NCI-H526 (cell line): ENCODE measurements around the gene CLDN19.
A peak's percentile ranks its signal among the peaks of the same experiment; 100 is the strongest.

ENCODE experiments used
- DNase-seq, 2 experiments: peaks; one replicate each; lab custom pipeline; 2025; lab: John Stamatoyannopoulos, UW

CLDN19 gene

GRCh38 chr1:42700006-42700405 lies 40.0 kb downstream of the CLDN19 start:
- DNase-seq, result no peak

GRCh38 chr1:42698081-42698813 lies 41.8 kb downstream of the CLDN19 start:
- DNase-seq, result no peak

GRCh38 chr1:42692911-42693310 lies 47.1 kb downstream of the CLDN19 start:
- DNase-seq, result no peak

- DNase-seq, result peak in 1 of 2 experiments; percentile 41
Measured at GRCh38 chr1:42692461-42692860, 47.6 kb downstream of the CLDN19 start.

GRCh38 chr1:42691157-42691498 lies 48.9 kb downstream of the CLDN19 start:
- DNase-seq, result no peak

GRCh38 chr1:42690477-42691156 lies 49.4 kb downstream of the CLDN19 start:
- DNase-seq, result no peak

- no peak for DNase-seq
Measured at GRCh38 chr1:42689912-42690311, 50.1 kb downstream of the CLDN19 start.

GRCh38 chr1:42686418-42686817 lies 53.6 kb downstream of the CLDN19 start:
- DNase-seq, result no peak

- DNase-seq, result peak; percentile 20 to 68
Measured at GRCh38 chr1:42684139-42684538, 55.9 kb downstream of the CLDN19 start.
